Stimulated activated CD4-positive, alpha-beta T cell treated with anti-CD3 and anti-CD28 coated beads, Interleukin-2, amount 100 ng/mL, for 24 hours (primary cell): ENCODE measurements around the gene SNAPC2.
"Not testable (repeated sequence)": the region's sequence is repeated elsewhere in the genome, so short reads cannot be mapped to it uniquely, and the experiment has no call there.

ENCODE experiments used
- DNase-seq, 2 donors: peaks; one replicate each; pipeline ENCODE4 v3.0.0-alpha.2; 2020

Gene SNAPC2

DNA sequence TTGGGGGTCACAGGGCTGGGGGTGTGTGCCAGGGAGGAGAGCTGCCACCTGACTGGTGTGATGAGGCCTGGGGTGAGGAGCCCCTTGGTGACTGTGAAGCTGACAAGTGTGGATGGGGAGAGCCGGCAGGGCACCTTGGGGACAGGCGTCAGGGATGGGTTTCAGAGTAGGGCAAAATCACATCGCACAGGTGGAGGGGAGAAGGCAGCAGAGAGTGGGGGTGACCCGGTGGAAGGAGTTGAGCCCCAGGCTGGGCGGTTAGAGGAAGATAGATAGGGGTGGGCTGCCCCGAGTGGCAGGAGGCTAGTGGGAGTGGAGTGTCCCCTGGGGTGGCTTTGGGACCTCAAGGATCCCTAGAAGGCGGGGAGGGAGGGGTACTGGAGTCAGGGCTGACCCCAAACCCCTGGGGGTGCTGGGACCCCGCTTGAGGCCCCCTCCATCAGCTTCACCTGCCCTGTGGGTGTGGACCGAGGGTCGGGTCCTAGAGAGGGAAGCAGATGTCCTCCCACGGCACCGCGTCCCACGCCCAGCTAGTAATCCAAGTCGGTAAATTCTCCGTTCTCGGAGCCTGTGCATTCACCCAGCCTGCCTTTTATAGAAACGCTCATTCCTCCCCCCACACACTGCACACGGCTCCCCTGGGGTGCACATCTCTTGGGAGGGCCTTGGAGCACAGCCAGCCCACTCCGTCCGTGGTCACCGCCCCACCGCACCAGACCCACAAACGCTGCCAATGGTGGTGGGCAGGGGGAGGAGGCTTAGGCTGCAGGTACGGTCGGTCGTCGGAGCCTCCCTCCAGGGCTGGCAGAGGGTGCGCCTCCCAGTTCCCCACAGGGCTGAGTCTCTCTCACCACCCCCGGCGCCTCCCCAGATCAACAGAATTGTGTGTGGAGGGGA, 3.4 kb downstream of the SNAPC2 start:
- DNase-seq = no peak

- DNase-seq = no peak
Observed at GRCh38 chr19:7924241-7924640, 4.1 kb downstream of the SNAPC2 start.

GRCh38 chr19:7924651-7925170, 4.6 kb downstream of the SNAPC2 start:
- no peak for DNase-seq

- peak; percentile 80 to 86 for DNase-seq
Observed at GRCh38 chr19:7925171-7925851, 5.2 kb downstream of the SNAPC2 start.

- peak; percentile 81 to 84 for DNase-seq
Observed at GRCh38 chr19:7926021-7926726, 6.0 kb downstream of the SNAPC2 start, which contains the start of gene CTXN1. Gene CTXN1 (minus strand): TSS chr19:7926135. CDS start chr19:7925538, 597 bp downstream.

GRCh38 chr19:7926727-7927604, 6.8 kb downstream of the SNAPC2 start:
- no peak for DNase-seq

GRCh38 chr19:7927605-7928333, 7.6 kb downstream of the SNAPC2 start:
- no peak for DNase-seq

GRCh38 chr19:7928334-7928706, 8.2 kb downstream of the SNAPC2 start:
- no peak for DNase-seq

GRCh38 chr19:7928741-7929701, 8.9 kb downstream of the SNAPC2 start:
- peak; percentile 67 to 68 for DNase-seq

GRCh38 chr19:7930030-7930429, 9.9 kb downstream of the SNAPC2 start:
- DNase-seq = not testable (repeated sequence)

- no peak for DNase-seq
Observed at GRCh38 chr19:7930765-7931164, 10.6 kb downstream of the SNAPC2 start.

GRCh38 chr19:7931221-7932061, 11.3 kb downstream of the SNAPC2 start:
- DNase-seq = no peak

- DNase-seq = no peak
Observed at GRCh38 chr19:7932276-7932929, 12.3 kb downstream of the SNAPC2 start.

DNA sequence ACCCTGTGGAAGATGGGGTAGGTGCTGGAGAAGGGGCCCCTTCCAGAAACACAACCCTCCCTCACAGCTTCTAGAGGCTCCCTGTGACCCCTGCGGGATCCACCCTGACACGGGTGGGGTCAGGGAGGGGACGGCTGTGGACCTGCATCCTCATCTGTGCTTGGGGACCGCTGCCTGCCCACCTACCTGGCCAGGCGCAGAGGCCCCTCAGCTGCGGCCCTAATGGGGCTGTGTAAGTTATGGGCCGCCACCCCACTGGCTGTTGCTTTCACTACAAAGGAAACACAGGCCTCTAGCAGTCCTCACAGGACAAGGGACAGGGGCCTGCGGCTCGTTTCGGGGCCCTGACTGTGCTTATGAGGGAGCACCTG, 12.8 kb downstream of the SNAPC2 start:
- DNase-seq = no peak

DNA sequence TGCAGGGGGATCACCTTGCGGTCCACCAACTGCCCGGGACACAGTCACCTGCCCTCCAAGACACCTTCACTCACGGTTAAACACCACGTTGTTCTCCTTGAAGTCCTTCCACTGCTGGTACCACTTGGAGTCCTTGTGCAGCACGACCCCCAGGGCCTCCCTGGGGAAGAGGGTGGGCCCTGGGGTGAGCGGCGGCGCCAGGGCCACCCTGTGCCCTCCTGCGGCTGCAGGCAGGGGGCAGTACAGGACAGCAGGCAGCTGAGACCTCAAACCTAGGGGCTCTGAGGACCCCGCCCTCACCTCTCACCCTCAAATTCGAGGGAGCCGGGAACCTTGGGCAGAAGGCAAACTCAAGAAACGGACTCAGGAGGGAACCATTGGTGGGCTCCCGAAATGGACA, 13.3 kb downstream of the SNAPC2 start:
- no peak for DNase-seq

DNA sequence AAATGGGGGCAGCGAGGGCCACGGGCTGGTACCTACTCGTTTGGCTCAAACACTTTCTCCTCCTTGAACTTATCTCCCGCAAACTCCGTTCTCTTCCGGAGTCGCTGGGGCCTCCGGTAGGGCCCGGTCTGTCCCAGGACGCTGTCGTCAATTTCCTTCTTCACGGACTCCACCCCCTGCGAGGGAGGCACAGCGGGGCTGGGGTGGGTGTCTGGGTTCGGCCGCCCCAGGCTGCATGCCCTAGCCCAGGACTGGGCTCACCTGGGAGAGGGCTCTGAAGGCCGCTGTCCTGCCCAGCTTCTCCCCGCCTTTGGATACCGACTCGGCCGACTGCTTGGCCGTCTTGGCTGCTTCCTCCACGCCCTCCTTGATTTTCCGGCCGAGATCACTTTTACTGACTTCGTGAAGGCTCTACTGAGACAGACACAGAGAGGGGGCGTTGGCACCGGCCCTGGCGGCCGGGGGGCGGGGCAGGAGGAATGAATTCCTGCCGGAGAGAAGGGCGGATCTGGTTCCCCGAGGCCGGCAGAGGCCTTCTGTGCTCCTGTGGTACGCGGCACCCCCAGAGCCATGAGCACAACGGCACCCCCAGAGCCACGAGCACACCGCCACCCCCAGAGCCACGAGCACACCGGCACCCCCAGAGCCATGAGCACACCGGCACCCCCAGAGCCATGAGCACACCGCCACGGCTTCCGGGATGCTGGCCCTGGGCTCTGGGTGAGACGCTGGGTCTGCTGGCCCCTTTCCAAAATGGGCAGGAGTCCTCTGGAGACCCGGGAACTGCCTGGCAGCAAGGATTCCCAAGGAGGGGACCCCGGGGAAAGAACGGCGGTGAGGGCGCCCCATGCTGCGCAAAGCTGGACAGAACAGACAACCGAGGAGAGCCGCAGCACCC, 13.9 kb downstream of the SNAPC2 start:
- DNase-seq = no peak

GRCh38 chr19:7934766-7935165, 14.6 kb downstream of the SNAPC2 start:
- no peak for DNase-seq

DNA sequence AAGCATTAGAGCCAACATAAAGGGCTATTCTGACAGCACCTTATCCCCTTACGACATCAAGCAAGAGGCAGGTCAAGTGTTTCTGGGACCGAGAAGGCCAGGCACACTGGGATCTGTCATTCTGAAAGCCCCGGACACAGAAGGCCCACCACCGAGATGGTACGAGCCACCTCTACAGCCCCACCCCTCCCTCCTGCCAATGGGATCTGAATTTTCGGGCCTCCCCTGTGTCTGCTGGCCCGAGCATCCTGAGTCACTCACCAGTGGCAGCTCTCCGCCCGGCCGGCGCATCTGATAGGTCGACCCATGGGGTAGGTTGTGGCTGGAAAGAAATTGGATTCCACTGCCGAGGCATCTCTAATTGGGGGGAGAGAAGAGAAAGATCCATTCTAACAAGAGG, 20.7 kb downstream of the SNAPC2 start:
- no peak for DNase-seq
